Liver (tissue), 9 donors: ENCODE results near the gene CTDSP2. TPM values are rescaled to one million over a fixed set of nuclear protein-coding genes. Genes with fewer than 3 reads are reported as not detected.
"Not testable (repeated sequence)": the region's sequence is repeated elsewhere in the genome, so short reads cannot be mapped to it uniquely, and the experiment has no call there.

Experiments
- DNase-seq: peaks from one replicate; pipeline ENCODE4 v3.0.0-alpha.2; 2017; ENCODE audit warnings: low spot score
- H3K27ac ChIP-seq, 2 donors: one replicate each; pipeline ENCODE4 v1.7.0; 2013; ENCODE audit warnings: inconsistent platforms in 2 of 2, low read length in 2 of 2, control low read depth in 1 of 2, low read depth in 1 of 2, mild to moderate bottlenecking in 1 of 2
- H3K27me3 ChIP-seq, 4 donors: one replicate each; pipeline versions ENCODE4 v1.6.1 to v1.7.0; 2013; ENCODE audit warnings: low read length in 3 of 4, inconsistent platforms in 1 of 4, mild to moderate bottlenecking in 1 of 4, moderate library complexity in 1 of 4; ENCODE audit not compliant: control insufficient read depth in 4 of 4, insufficient read depth in 4 of 4
- H3K36me3 ChIP-seq, 4 donors: one replicate each; pipeline versions ENCODE4 v1.6.1 to v1.7.0; 2013; ENCODE audit warnings: low read length in 3 of 4, mild to moderate bottlenecking in 3 of 4, low read depth in 1 of 4, moderate library complexity in 1 of 4; ENCODE audit not compliant: control insufficient read depth in 4 of 4, insufficient read depth in 3 of 4
- H3K4me1 ChIP-seq, 4 donors: one replicate each; pipeline versions ENCODE4 v1.6.1 to v1.7.0; 2013; ENCODE audit warnings: low read length in 3 of 4, mild to moderate bottlenecking in 3 of 4, moderate library complexity in 1 of 4; ENCODE audit not compliant: control insufficient read depth in 4 of 4, insufficient read depth in 4 of 4
- H3K4me3 ChIP-seq, 3 donors: one replicate each; pipeline versions ENCODE4 v1.6.1 to v1.7.0; 2013; ENCODE audit warnings: low read length in 3 of 3, control low read depth in 1 of 3, low read depth in 1 of 3, mild to moderate bottlenecking in 1 of 3
- H3K9ac ChIP-seq, 2 donors: one replicate each; pipeline ENCODE4 v1.7.0; 2013; ENCODE audit warnings: low read length in 2 of 2, mild to moderate bottlenecking in 2 of 2, moderate library complexity in 2 of 2, control low read depth in 1 of 2, low read depth in 1 of 2
- H3K9me3 ChIP-seq, 4 donors: one replicate each; pipeline versions ENCODE4 v1.6.1 to v1.7.0; 2013; ENCODE audit warnings: low read length in 3 of 4; ENCODE audit not compliant: control insufficient read depth in 4 of 4
- ATF3 ChIP-seq: IDR thresholded peaks from 2 replicates; pipeline ENCODE4 v1.6.1; 2016; ENCODE audit warnings: antibody characterized with exemption
- CTCF ChIP-seq: fragments of 150-350 bp; IDR thresholded peaks from 2 replicates; pipeline ENCODE4 v1.5.1; 2017; ENCODE audit warnings: improper control_type of control experiment, low read depth, low read length; ENCODE audit not compliant: missing input control
- FOXA1 ChIP-seq: IDR thresholded peaks from 2 replicates; pipeline ENCODE4 v1.6.1; 2016; ENCODE audit warnings: antibody characterized with exemption
- FOXA2 ChIP-seq: IDR thresholded peaks from 2 replicates; pipeline ENCODE4 v1.6.1; 2016; ENCODE audit warnings: antibody characterized with exemption
- GABPA ChIP-seq, 2 donors: IDR thresholded peaks in 1 of 2; conservative IDR thresholded peaks in 1 of 2; 2 replicates each; pipeline ENCODE4 v1.6.1; 2016; ENCODE audit warnings: antibody characterized with exemption in 2 of 2, mild to moderate bottlenecking in 1 of 2, moderate library complexity in 1 of 2
- HNF4A ChIP-seq, 2 donors: conservative IDR thresholded peaks; 2 replicates each; pipeline ENCODE4 v1.6.1; 2016; ENCODE audit warnings: antibody characterized with exemption in 2 of 2, mild to moderate bottlenecking in 2 of 2
- HNF4G ChIP-seq: IDR thresholded peaks from 2 replicates; pipeline ENCODE4 v1.6.1; 2016; ENCODE audit warnings: antibody characterized with exemption
- JUND ChIP-seq, 2 donors: IDR thresholded peaks; 2 replicates each; pipeline ENCODE4 v1.6.1; 2016; ENCODE audit warnings: antibody characterized with exemption in 2 of 2
- MAX ChIP-seq: IDR thresholded peaks from 2 replicates; pipeline ENCODE4 v1.6.1; 2016; ENCODE audit warnings: antibody characterized with exemption
- NR2F2 ChIP-seq: IDR thresholded peaks from 2 replicates; pipeline ENCODE4 v1.6.1; 2016; ENCODE audit warnings: antibody characterized with exemption
- RAD21 ChIP-seq, 2 donors: IDR thresholded peaks; 2 replicates each; pipeline ENCODE4 v1.6.1; 2016; ENCODE audit warnings: antibody characterized with exemption in 2 of 2, mild to moderate bottlenecking in 2 of 2
- RXRA ChIP-seq, 2 donors: IDR thresholded peaks; 2 replicates each; pipeline ENCODE4 v1.6.1; 2017 to 2018; ENCODE audit warnings: antibody characterized with exemption in 2 of 2, mild to moderate bottlenecking in 1 of 2
- SP1 ChIP-seq: IDR thresholded peaks from 2 replicates; pipeline ENCODE4 v1.6.1; 2018; ENCODE audit warnings: antibody characterized with exemption, mild to moderate bottlenecking
- TAF1 ChIP-seq: conservative IDR thresholded peaks from 2 replicates; pipeline ENCODE4 v1.6.1; 2016; ENCODE audit warnings: antibody characterized with exemption, mild to moderate bottlenecking
- YY1 ChIP-seq: IDR thresholded peaks from 2 replicates; pipeline ENCODE4 v1.6.1; 2016; ENCODE audit warnings: antibody characterized with exemption, mild to moderate bottlenecking
- ZBTB33 ChIP-seq: IDR thresholded peaks from 2 replicates; pipeline ENCODE4 v1.6.1; 2016; ENCODE audit warnings: antibody characterized with exemption
- WGBS: extraction: QIAGEN DNeasy Blood & Tissue Kit; methylation state at CpG from one replicate; pipeline ENCODE4 v1.1.7; 2013; 5-methylcytosine and 5-hydroxymethylcytosine counted together
- polyA plus RNA-seq, 2 donors: library from polyadenylated mRNA; stranded (reverse) in 1 of 2; unstranded in 1 of 2; fragments of 200-250 nt in 1 of 2; fragments of >200 nt in 1 of 2; fragmentation: Nextera tagmentation in 1 of 2; extraction: Ambion mirVana in 1 of 2; gene quantifications; one replicate each; pipeline versions ENCODE4 v1.2.1 to v1.2.3, GENCODE V29; 2013 to 2015
- total RNA-seq, 2 donors: library from RNA; depleted of rRNA; stranded (reverse); fragments of >200 nt; gene quantifications; one replicate each; pipeline ENCODE4 v1.2.3, GENCODE V29; 2014
- donor health status: healthy.
- donor health status: healthy.
- donor health status: healthy.
- donor health status: healthy.
- donor health status: healthy.

The CTDSP2 gene
- total and polyA plus RNA-seq, 4 donors = 20.1 to 60.9 (median 43.7) TPM

- TF ChIP-seq NR2F2 (no peak), ATF3 (no peak), MAX (no peak)
These were observed 71.5 kb downstream of the CTDSP2 start (continued) for GRCh38 chr12:57775044-57775443.

- H3K9me3 ChIP-seq, H3K36me3 ChIP-seq, H3K9ac ChIP-seq, H3K4me3 ChIP-seq, H3K27me3 ChIP-seq, DNase-seq, H3K27ac ChIP-seq: not testable (repeated sequence)
- WGBS = 97% methylated on average over 11 of the region's 11 CpGs
- H3K4me1 ChIP-seq = peaks cover 5 to 13% (median 10%) of the 10 kb centered on the region in 4 donors
These were observed 71.9 kb downstream of the CTDSP2 start for GRCh38 chr12:57774634-57775033.

- peaks cover 5 to 13% (median 10%) of the 10 kb centered on the region in 4 donors for H3K4me1 ChIP-seq
- H3K9me3 ChIP-seq = no peaks in the 10 kb centered on the region
- H3K4me3 ChIP-seq = peak within 1 kb of the TSS; percentile 58 to 99 (median 63)
- H3K36me3 ChIP-seq = peaks cover 10 to 19% (median 14%) of the 10 kb centered on the region in 4 donors
- H3K27me3 ChIP-seq = no peaks in the 10 kb centered on the region
- TF ChIP-seq ATF3 = no peak
- TF ChIP-seq TAF1 = no peak
- no peak for TF ChIP-seq GABPA (IDR thresholded peaks at IDR 0.05 in 1 of 2, conservative IDR thresholded peaks at IDR 0.05 in 1 of 2)
- no peak for TF ChIP-seq RXRA (IDR thresholded peaks at IDR 0.05)
- TF ChIP-seq NR2F2 = no peak
- no peak for TF ChIP-seq MAX
- no peak for TF ChIP-seq CTCF
- no peak for TF ChIP-seq HNF4G
- TF ChIP-seq YY1 = no peak
- TF ChIP-seq ZBTB33 = no peak
- TF ChIP-seq RAD21 (IDR thresholded peaks at IDR 0.05) = no peak
- TF ChIP-seq SP1 = no peak
- TF ChIP-seq HNF4A (conservative IDR thresholded peaks at IDR 0.05) = no peak
- TF ChIP-seq FOXA1 = no peak
- TF ChIP-seq FOXA2 = no peak
- no peak for TF ChIP-seq JUND (IDR thresholded peaks at IDR 0.05)
- WGBS = 5% methylated on average over 67 of the region's 67 CpGs
- peak within 1 kb of the TSS; percentile 77 to 99 for H3K27ac ChIP-seq
- DNase-seq = no peak
- peak within 1 kb of the TSS; percentile 63 to 86 for H3K9ac ChIP-seq
These were observed 73.9 kb downstream of the CTDSP2 start, which contains the start of gene EEF1AKMT3 for GRCh38 chr12:57772429-57773322. Gene EEF1AKMT3, plus strand, starts transcription at chr12:57772614. Its CDS starts 111 bp downstream, at chr12:57772725.
